Measurements from ENCODE around the gene PRRT1B. TPM values are rescaled to one million over a fixed set of nuclear protein-coding genes. Genes with fewer than 3 reads are reported as not detected.

The PRRT1B gene
- total RNA-seq, 1 donor from 2014 or later: not detected

DNA sequence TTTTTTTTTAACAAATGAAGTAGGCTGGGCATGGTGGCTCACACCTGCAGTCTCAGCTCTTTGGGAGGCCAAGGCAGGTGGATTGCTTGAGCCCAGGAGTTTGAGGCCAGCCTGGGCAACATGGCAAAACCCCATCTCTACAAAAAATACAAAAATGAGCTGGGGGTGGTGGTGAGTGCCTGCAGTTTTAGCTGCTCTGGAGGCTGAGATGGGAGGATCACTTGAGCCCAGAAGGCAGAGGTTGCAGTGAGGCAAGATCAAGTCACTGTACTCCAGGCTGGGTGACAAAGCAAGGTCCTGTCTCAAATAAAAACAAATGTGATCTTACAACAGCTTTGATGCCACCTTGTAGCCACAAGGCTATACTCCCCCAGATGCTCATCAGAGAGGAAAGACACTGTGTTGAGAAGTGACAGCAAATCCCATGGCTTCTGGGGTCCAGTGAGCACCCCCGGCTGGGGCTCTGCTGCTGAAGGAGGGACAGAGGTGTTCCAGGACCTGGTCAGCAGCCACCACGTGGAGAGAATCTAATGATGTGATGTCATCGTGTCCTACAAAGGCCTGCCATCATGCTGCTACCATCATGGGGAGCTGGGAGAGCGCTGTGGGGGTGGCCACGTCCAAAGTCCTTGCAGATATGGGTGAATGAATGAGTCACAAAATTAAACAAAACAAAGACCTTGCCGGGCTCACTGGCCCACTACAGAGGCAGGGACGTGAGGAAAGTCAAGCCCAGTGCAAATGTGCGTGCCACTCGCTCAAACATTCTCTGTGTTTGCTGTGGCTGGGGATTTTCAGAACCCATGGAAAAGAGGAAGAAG, 60.7 kb downstream of the PRRT1B start:
- ATAC-seq (no peak), DNase-seq (ENCODE audit: low spot score) (no peak)
- intact Hi-C loops (cut with DNase I): no loop called here

- no peak for ATAC-seq
- intact Hi-C loops (cut with DNase I): no loop called here
- no peak for DNase-seq (ENCODE audit: low spot score)
Observed at GRCh38 chr9:131606896-131607567, 61.7 kb downstream of the PRRT1B start.

GRCh38 chr9:131607591-131607990, 62.3 kb downstream of the PRRT1B start:
- intact Hi-C loops (cut with DNase I): no loop called here
- ATAC-seq: no peak
- DNase-seq (ENCODE audit: low spot score): no peak

DNA sequence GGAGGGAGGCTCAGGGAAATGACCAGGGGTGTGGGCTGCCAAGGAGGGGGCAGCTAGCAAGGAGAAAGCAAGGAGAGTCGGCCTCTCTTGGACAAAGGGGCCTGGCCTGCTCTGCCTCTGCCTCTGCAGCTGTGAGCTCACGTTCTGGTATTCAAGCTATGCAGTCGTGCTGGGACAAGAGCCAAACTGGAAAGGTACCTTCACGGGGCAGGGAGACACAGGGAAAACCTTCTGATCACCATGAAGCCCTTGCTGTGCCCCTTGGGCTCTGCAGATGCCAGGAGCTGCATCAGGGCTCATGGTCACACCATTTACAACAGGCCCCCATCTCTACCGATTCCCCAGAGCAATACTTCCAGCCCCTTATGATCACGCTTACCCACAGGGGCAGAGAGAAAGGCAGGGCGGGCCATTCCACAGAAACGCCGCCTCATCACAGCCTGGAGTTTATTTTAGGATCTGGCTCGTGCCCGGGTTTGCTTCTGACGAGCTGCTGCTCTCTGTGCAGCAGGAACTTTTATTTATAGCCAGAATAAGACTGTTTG, 63.2 kb downstream of the PRRT1B start:
- DNase-seq (ENCODE audit: low spot score): no peak
- intact Hi-C loops (cut with DNase I): no loop called here

More for the DNA sequence above, 63.2 kb downstream of the PRRT1B start:
- peak; percentile 71 for ATAC-seq

Other genes starting within 250 kb of the PRRT1B start
- 252 TPM for gene PRRC2B, start 151.4 kb upstream of the PRRT1B start, total RNA-seq
- 34.7 TPM for gene POMT1, start 42.6 kb upstream of the PRRT1B start, total RNA-seq
- 26.5 TPM for gene UCK1, start 14.3 kb upstream of the PRRT1B start, total RNA-seq
- 69.4 TPM for gene RAPGEF1, start 194.6 kb downstream of the PRRT1B start, total RNA-seq